ENCODE measurements around the gene SECISBP2L. TPM values are rescaled to one million over a fixed set of nuclear protein-coding genes. Genes with fewer than 3 reads are reported as not detected.
A peak's percentile ranks its signal among the peaks of the same experiment; 100 is the strongest.

The SECISBP2L gene
- total RNA-seq, 1 experiment from 2014 or later = 24.7 TPM

- Histone ChIP-seq H3K18ac (ENCODE audit: insufficient read length, low read depth, low read length) (peak overlapping the region; percentile 3), H3K14ac (ENCODE audit: insufficient read depth, low read length) (peak overlapping the region; percentile 45), H2AK5ac (ENCODE audit: insufficient read length, low read length) (no peak overlapping the region), H2BK20ac (ENCODE audit: low read depth, low read length, poor library complexity, severe bottlenecking) (no peak overlapping the region), H4K5ac (ENCODE audit: insufficient read length, low read depth, low read length) (no peak overlapping the region), H2AFZ (ENCODE audit: low read length) (no peak overlapping the region), H3K79me1 (ENCODE audit: insufficient read depth, low read depth, low read length, poor library complexity, severe bottlenecking) (no peaks in the 10 kb centered on the region), H2BK120ac (ENCODE audit: low read depth, low read length, poor library complexity, severe bottlenecking) (no peak overlapping the region), H3K9ac (ENCODE audit: extremely low read depth, insufficient read length, low read length) (no peak overlapping the region), H3K56ac (ENCODE audit: insufficient read length, low read depth, low read length) (no peak overlapping the region), H2BK5ac (ENCODE audit: insufficient read length, low read length) (no peak overlapping the region), H3K4me1 (ENCODE audit: insufficient read depth, low read length) (no peaks in the 10 kb centered on the region), H3K4me2 (ENCODE audit: insufficient read depth, insufficient read length, low read length) (peak overlapping the region; percentile 55), H2BK12ac (ENCODE audit: insufficient read length, low read depth, low read length) (no peak overlapping the region), H3K23ac (ENCODE audit: insufficient read length, low read depth, low read length) (no peak overlapping the region), H3K9me3 (ENCODE audit: control insufficient read depth, low read depth, low read length) (no peaks in the 10 kb centered on the region), H4K8ac (replicated peaks; ENCODE audit: insufficient read length, low read depth, low read length) (no peak overlapping the region), H3K27me3 (ENCODE audit: insufficient read depth, low read length) (no peaks in the 10 kb centered on the region), H4K20me1 (ENCODE audit: control insufficient read depth, insufficient read depth, insufficient read length) (no peaks in the 10 kb centered on the region), H4K91ac (ENCODE audit: insufficient read length, low read depth, low read length) (no peak overlapping the region), H3T11ph (ENCODE audit: low read length) (no peak overlapping the region), H3K4ac (ENCODE audit: low read depth, low read length) (no peak overlapping the region), H3K79me2 (ENCODE audit: insufficient read depth, low read length) (no peaks in the 10 kb centered on the region), H3K23me2 (ENCODE audit: insufficient read length, low read depth, low read length, poor library complexity, severe bottlenecking) (no peaks in the 10 kb centered on the region), H2BK15ac (ENCODE audit: low read depth, low read length) (no peak overlapping the region; the same call in 1 of the 2 replicates), H3K27ac (ENCODE audit: insufficient read length, low read depth, low read length) (no peak overlapping the region)
- no peak for TF ChIP-seq CTCF (conservative IDR thresholded peaks at IDR 0.05)
- DNase-seq = no peak
- no peaks in the 10 kb centered on the region for H3K36me3 Mint-ChIP-seq (ENCODE audit: insufficient read depth in 1 of 3, low read depth in 3 of 3)
- H3K9me3 Mint-ChIP-seq = no peaks in the 10 kb centered on the region
- H3K27ac Mint-ChIP-seq = no peak overlapping the region
- H3K4me1 Mint-ChIP-seq = peaks cover 20 to 21% of the 10 kb centered on the region in 2 experiments
- H3K27me3 Mint-ChIP-seq (ENCODE audit: low read depth) = peaks cover 7% of the 10 kb centered on the region
- no CpG with 5 or more reads among the region's 17 CpGs for WGBS (ENCODE audit: extremely low coverage, insufficient read length, low lambda C conversion rate)
- peak overlapping the region; percentile 65 to 71; a peak in 4 of 5 replicates for H3K4me3 Mint-ChIP-seq
Observed at GRCh38 chr15:48976444-48977088, 69.7 kb downstream of the SECISBP2L start.

All from H9 (cell line).